Limb (tissue), 2 donors: Measurements from ENCODE around the gene CACNA1C.

ENCODE experiments used
- DNase-seq, 2 donors: peaks; one replicate each; pipeline ENCODE4 v3.0.0-alpha.2; 2016; ENCODE audit errors: extremely low spot score in 2 of 2

CACNA1C gene

GRCh38 chr12:2384533-2385351 is 332.0 kb downstream of the CACNA1C start:
- peak; percentile 52 to 74 for DNase-seq

- DNase-seq = peak in 1 of 2 donors; percentile 9
Observed at GRCh38 chr12:2385529-2385928, 332.7 kb downstream of the CACNA1C start.

- DNase-seq = peak in 1 of 2 donors; percentile 2
Observed at GRCh38 chr12:2386566-2386965, 333.8 kb downstream of the CACNA1C start.

- peak in 1 of 2 donors; percentile 6 for DNase-seq
Observed at GRCh38 chr12:2387103-2387834, 334.5 kb downstream of the CACNA1C start.

- peak in 1 of 2 donors; percentile 3 for DNase-seq
Observed at GRCh38 chr12:2389079-2389790, 336.4 kb downstream of the CACNA1C start.

GRCh38 chr12:2390133-2390532 is 337.3 kb downstream of the CACNA1C start:
- DNase-seq = peak in 1 of 2 donors; percentile 3

GRCh38 chr12:2390850-2391390 is 338.1 kb downstream of the CACNA1C start:
- peak in 1 of 2 donors; percentile 6 for DNase-seq

GRCh38 chr12:2391740-2392331 is 339.0 kb downstream of the CACNA1C start:
- no peak for DNase-seq

- DNase-seq = no peak
Observed at GRCh38 chr12:2393016-2393415, 340.2 kb downstream of the CACNA1C start.

- DNase-seq = no peak
Observed at GRCh38 chr12:2393996-2394395, 341.2 kb downstream of the CACNA1C start.

- DNase-seq = peak; percentile 47 to 60
Observed at GRCh38 chr12:2395354-2395977, 342.7 kb downstream of the CACNA1C start.

GRCh38 chr12:2396448-2396871 is 343.7 kb downstream of the CACNA1C start:
- DNase-seq = peak in 1 of 2 donors; percentile 45

- no peak for DNase-seq
Observed at GRCh38 chr12:2397356-2398045, 344.7 kb downstream of the CACNA1C start.

- DNase-seq = no peak
Observed at GRCh38 chr12:2401040-2401439, 348.3 kb downstream of the CACNA1C start.

GRCh38 chr12:2402073-2402579 is 349.3 kb downstream of the CACNA1C start:
- no peak for DNase-seq

- DNase-seq = no peak
Observed at GRCh38 chr12:2403221-2403976, 350.6 kb downstream of the CACNA1C start.

- DNase-seq = no peak
Observed at GRCh38 chr12:2405039-2405438, 352.3 kb downstream of the CACNA1C start.

GRCh38 chr12:2406903-2407302 is 354.1 kb downstream of the CACNA1C start:
- no peak for DNase-seq

- DNase-seq = no peak
Observed at GRCh38 chr12:2408262-2408661, 355.5 kb downstream of the CACNA1C start.
